ENCODE measurements around the gene TUT7. TPM values are rescaled to one million over a fixed set of nuclear protein-coding genes. Genes with fewer than 3 reads are reported as not detected.

Gene TUT7
- total RNA-seq, 1 donor from 2014 or later = 28.5 TPM

- Mint-ChIP-seq H3K36me3 (peaks cover 21% of the 10 kb centered on the region), H3K4me3 (no peak overlapping the region), H3K27ac (no peak overlapping the region), H3K9me3 (no peaks in the 10 kb centered on the region), H3K4me1 (peaks cover 3% of the 10 kb centered on the region), H3K27me3 (ENCODE audit: insufficient read depth, low read depth) (no peaks in the 10 kb centered on the region)
- TF ChIP-seq CTCF (IDR thresholded peaks at IDR 0.05) (no peak), EZH2phosphoT487 (IDR thresholded peaks at IDR 0.05) (no peak), EZH2 (IDR thresholded peaks at IDR 0.05) (no peak)
- Histone ChIP-seq H3K27me3 (no peaks in the 10 kb centered on the region), H3K4me2 (no peak overlapping the region), H2AFZ (replicated peaks) (no peak overlapping the region), H3K9ac (no peak overlapping the region), H3K4me3 (no peak overlapping the region), H3K36me3 (peaks cover 9% of the 10 kb centered on the region), H3F3A (ENCODE audit: low read depth) (no peaks in the 10 kb centered on the region), H3K79me2 (ENCODE audit: low read depth) (no peaks in the 10 kb centered on the region), H3K4me1 (peaks cover 12% of the 10 kb centered on the region), H3K27ac (no peak overlapping the region), H4K20me1 (ENCODE audit: low read depth) (peaks cover 9% of the 10 kb centered on the region), H3K9me3 (ENCODE audit: low read depth) (no peaks in the 10 kb centered on the region)
- no peak for DNase-seq (ENCODE audit: low spot score)
These were observed 24.6 kb downstream of the TUT7 start for GRCh38 chr9:86329649-86330048.

GRCh38 chr9:86328156-86328555 lies 26.1 kb downstream of the TUT7 start:
- Mint-ChIP-seq H3K36me3 (peaks cover 20% of the 10 kb centered on the region), H3K4me3 (no peak overlapping the region), H3K27ac (peak overlapping the region; percentile 30), H3K27me3 (ENCODE audit: insufficient read depth, low read depth) (no peaks in the 10 kb centered on the region), H3K4me1 (peaks cover 3% of the 10 kb centered on the region), H3K9me3 (no peaks in the 10 kb centered on the region)
- H3F3A ChIP-seq (ENCODE audit: low read depth) = no peaks in the 10 kb centered on the region
- H3K4me3 ChIP-seq = no peak overlapping the region
- H3K9me3 ChIP-seq (ENCODE audit: low read depth) = no peaks in the 10 kb centered on the region
- H3K79me2 ChIP-seq (ENCODE audit: low read depth) = no peaks in the 10 kb centered on the region
- TF ChIP-seq EZH2phosphoT487 (IDR thresholded peaks at IDR 0.05) (no peak), EZH2 (IDR thresholded peaks at IDR 0.05) (no peak), CTCF (IDR thresholded peaks at IDR 0.05) (no peak)
- H4K20me1 ChIP-seq (ENCODE audit: low read depth) = peaks cover 9% of the 10 kb centered on the region
- no peaks in the 10 kb centered on the region for H3K27me3 ChIP-seq
- H3K4me1 ChIP-seq = peaks cover 12% of the 10 kb centered on the region
- no peak overlapping the region for H3K9ac ChIP-seq
- DNase-seq (ENCODE audit: low spot score) = peak; percentile 54
- no peak overlapping the region for H2AFZ ChIP-seq (replicated peaks)
- peaks cover 6% of the 10 kb centered on the region for H3K36me3 ChIP-seq
- no peak overlapping the region for H3K27ac ChIP-seq
- H3K4me2 ChIP-seq = peak overlapping the region; percentile 55

- Histone ChIP-seq H3K4me2 (no peak overlapping the region), H3K27ac (no peak overlapping the region), H3K9me3 (ENCODE audit: low read depth) (no peaks in the 10 kb centered on the region), H3K79me2 (ENCODE audit: low read depth) (no peaks in the 10 kb centered on the region), H2AFZ (replicated peaks) (no peak overlapping the region), H4K20me1 (ENCODE audit: low read depth) (peaks cover 9% of the 10 kb centered on the region), H3K4me3 (no peak overlapping the region), H3K27me3 (no peaks in the 10 kb centered on the region), H3K9ac (no peak overlapping the region), H3K36me3 (peaks cover 4% of the 10 kb centered on the region), H3F3A (ENCODE audit: low read depth) (no peaks in the 10 kb centered on the region), H3K4me1 (peaks cover 12% of the 10 kb centered on the region)
- Mint-ChIP-seq H3K4me3 (no peak overlapping the region), H3K27me3 (ENCODE audit: insufficient read depth, low read depth) (no peaks in the 10 kb centered on the region), H3K27ac (no peak overlapping the region), H3K4me1 (peaks cover 3% of the 10 kb centered on the region), H3K36me3 (peaks cover 22% of the 10 kb centered on the region), H3K9me3 (no peaks in the 10 kb centered on the region)
- TF ChIP-seq EZH2phosphoT487 (IDR thresholded peaks at IDR 0.05) = no peak
- no peak for TF ChIP-seq EZH2 (IDR thresholded peaks at IDR 0.05)
- TF ChIP-seq CTCF (IDR thresholded peaks at IDR 0.05) = no peak
- no peak for DNase-seq (ENCODE audit: low spot score)
These were observed 27.7 kb downstream of the TUT7 start for GRCh38 chr9:86326536-86326935.
